SU-DHL-6 (cell line): ENCODE measurements around the gene RIBC1.

Experiments
- H2AFZ ChIP-seq: fragments of 200-600 bp; sonication (generic); 2 replicates; pipeline ENCODE4 v1.6.1; 2014; ENCODE audit warnings: low read depth, mild to moderate bottlenecking, moderate library complexity, mixed read lengths, antibody characterized with exemption, low read length; ENCODE audit not compliant: severe bottlenecking
- H3F3A ChIP-seq: fragments of 200-600 bp; shearing (Covaris generic); 2 replicates; pipeline ENCODE4 v1.6.0; 2016; ENCODE audit warnings: antibody characterized with exemption, mild to moderate bottlenecking; ENCODE audit not compliant: insufficient read depth
- H3K27ac ChIP-seq: fragments of 200-600 bp; sonication (generic); 2 replicates; pipeline ENCODE4 v1.5.1; 2016; ENCODE audit warnings: low read depth, mild to moderate bottlenecking, low read length, moderate library complexity, mixed read lengths
- H3K27me3 ChIP-seq: fragments of 200-600 bp; sonication (generic), shearing (Covaris generic); 2 replicates; pipeline ENCODE4 v1.6.0; 2014; ENCODE audit warnings: mild to moderate bottlenecking, low read length
- H3K36me3 ChIP-seq: fragments of 200-600 bp; sonication (generic); 2 replicates; pipeline ENCODE4 v1.6.1; 2014; ENCODE audit warnings: mild to moderate bottlenecking, low read length, mixed read lengths
- H3K4me2 ChIP-seq: fragments of 300-600, 200-600 bp; shearing (Covaris generic), sonication (generic); 2 replicates; pipeline ENCODE4 v1.6.0; 2014; ENCODE audit warnings: low read length, low read depth, mild to moderate bottlenecking; ENCODE audit not compliant: poor library complexity, severe bottlenecking
- H3K4me3 ChIP-seq: fragments of 200-600 bp; sonication (generic); 2 replicates; pipeline ENCODE4 v1.5.1; 2014; ENCODE audit warnings: antibody characterized with exemption, low read length, mild to moderate bottlenecking, mixed read lengths; ENCODE audit not compliant: insufficient read depth, poor library complexity, severe bottlenecking
- H3K79me2 ChIP-seq: fragments of 200-600 bp; sonication (generic); 2 replicates; pipeline ENCODE4 v1.6.1; 2014; ENCODE audit warnings: mild to moderate bottlenecking, low read length, moderate library complexity; ENCODE audit not compliant: insufficient read depth
- H3K9ac ChIP-seq: fragments of 200-600 bp; sonication (generic); 2 replicates; pipeline ENCODE4 v1.7.0; 2014; ENCODE audit warnings: mild to moderate bottlenecking, low read length
- H3K9me2 ChIP-seq: fragments of 200-600 bp; sonication (generic); replicated peaks from 2 replicates; pipeline ENCODE4 v1.6.1; 2014; ENCODE audit warnings: low read length; ENCODE audit not compliant: insufficient read depth
- H3K9me3 ChIP-seq: fragments of 200-600 bp; sonication (generic); 2 replicates; pipeline ENCODE4 v1.6.1; 2014; ENCODE audit warnings: low read length, mixed read lengths; ENCODE audit not compliant: insufficient read depth
- H4K20me1 ChIP-seq: fragments of 200-600 bp; sonication (generic); 2 replicates; pipeline ENCODE4 v1.6.1; 2014; ENCODE audit warnings: low read depth, mild to moderate bottlenecking, antibody characterized with exemption, low read length, moderate library complexity, mixed read lengths
- EZH2phosphoT487 ChIP-seq: fragments of 200-600 bp; sonication (generic), shearing (Covaris generic); conservative IDR thresholded peaks from 2 replicates; pipeline ENCODE4 v1.6.1; 2018; ENCODE audit warnings: mild to moderate bottlenecking, antibody characterized with exemption, low read length, moderate library complexity, mixed read lengths
- TF ChIP-seq, protein P1 (sequence below): fragments of 200-600 bp; sonication (generic); IDR thresholded peaks from one replicate; pipeline ENCODE4 v1.5.1; 2017; ENCODE audit warnings: antibody characterized with exemption, mild to moderate bottlenecking, low read length, moderate library complexity; ENCODE audit not compliant: insufficient read depth, poor library complexity, severe bottlenecking

The RIBC1 gene

DNA sequence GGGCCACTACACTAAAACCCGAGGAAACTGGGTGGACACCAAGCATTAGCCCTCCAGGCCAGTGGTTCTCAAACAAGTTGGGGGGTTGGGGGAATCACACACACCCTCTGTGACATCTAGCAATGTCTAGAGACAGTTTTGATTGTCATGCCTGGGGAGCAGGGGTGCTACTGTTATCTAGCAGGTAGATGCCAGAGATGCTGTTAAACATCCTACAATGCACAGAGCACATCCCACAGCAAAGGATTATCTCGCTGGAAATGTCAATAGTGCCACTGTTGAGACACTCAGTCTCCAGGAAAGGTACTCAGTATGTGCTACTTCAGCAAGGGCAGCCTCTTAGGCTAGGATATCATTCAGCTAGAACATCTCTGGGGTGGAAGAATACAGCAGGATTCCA, 1.5 kb upstream of the RIBC1 start:
- H4K20me1 ChIP-seq: peaks cover 4% of the 10 kb centered on the region; the same call in 1 of the 2 replicates
- H3K27me3 ChIP-seq: no peaks in the 10 kb centered on the region
- H2AFZ ChIP-seq: no peak overlapping the region
- H3K27ac ChIP-seq: peak overlapping the region; percentile 97; the same call in 1 of the 2 replicates
- H3K9me2 ChIP-seq: no peaks in the 10 kb centered on the region
- peak overlapping the region; percentile 83 for H3K4me3 ChIP-seq
- H3K9me3 ChIP-seq: no peaks in the 10 kb centered on the region
- TF ChIP-seq EZH2phosphoT487: no peak
- TF ChIP-seq, protein P1, sequence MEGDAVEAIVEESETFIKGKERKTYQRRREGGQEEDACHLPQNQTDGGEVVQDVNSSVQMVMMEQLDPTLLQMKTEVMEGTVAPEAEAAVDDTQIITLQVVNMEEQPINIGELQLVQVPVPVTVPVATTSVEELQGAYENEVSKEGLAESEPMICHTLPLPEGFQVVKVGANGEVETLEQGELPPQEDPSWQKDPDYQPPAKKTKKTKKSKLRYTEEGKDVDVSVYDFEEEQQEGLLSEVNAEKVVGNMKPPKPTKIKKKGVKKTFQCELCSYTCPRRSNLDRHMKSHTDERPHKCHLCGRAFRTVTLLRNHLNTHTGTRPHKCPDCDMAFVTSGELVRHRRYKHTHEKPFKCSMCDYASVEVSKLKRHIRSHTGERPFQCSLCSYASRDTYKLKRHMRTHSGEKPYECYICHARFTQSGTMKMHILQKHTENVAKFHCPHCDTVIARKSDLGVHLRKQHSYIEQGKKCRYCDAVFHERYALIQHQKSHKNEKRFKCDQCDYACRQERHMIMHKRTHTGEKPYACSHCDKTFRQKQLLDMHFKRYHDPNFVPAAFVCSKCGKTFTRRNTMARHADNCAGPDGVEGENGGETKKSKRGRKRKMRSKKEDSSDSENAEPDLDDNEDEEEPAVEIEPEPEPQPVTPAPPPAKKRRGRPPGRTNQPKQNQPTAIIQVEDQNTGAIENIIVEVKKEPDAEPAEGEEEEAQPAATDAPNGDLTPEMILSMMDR: no peak
- H3F3A ChIP-seq: 0 out of 2 replicates have a peak, but pooled peaks cover 3% of the 10 kb centered on the region
- H3K4me2 ChIP-seq: peak overlapping the region; percentile 90
- H3K9ac ChIP-seq: peak overlapping the region; percentile 95
- H3K79me2 ChIP-seq: peaks cover 58% of the 10 kb centered on the region
- no peaks in the 10 kb centered on the region; the same call in 1 of the 2 replicates for H3K36me3 ChIP-seq

DNA sequence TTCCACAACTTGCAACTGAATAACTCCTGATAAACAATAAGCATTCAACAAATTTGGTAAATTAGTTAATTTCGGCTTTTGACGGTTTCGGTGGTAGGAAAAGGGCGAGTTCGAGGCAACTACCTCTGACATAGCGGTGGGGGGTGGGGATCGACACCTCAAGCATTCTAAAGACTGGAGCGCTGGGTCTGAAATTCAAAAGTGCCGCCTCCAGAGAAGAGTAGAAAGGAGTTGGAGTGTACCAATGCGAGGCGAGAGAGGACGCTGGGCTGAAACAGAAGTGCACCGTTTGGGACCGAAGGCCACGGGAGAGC, 944 bp upstream of the RIBC1 start:
- Histone ChIP-seq H3K27me3 (no peaks in the 10 kb centered on the region), H2AFZ (no peak overlapping the region), H3K27ac (peak overlapping the region; percentile 97), H3K9ac (peak overlapping the region; percentile 95), H3F3A (0 out of 2 replicates have a peak, but pooled peaks cover 3% of the 10 kb centered on the region), H4K20me1 (peaks cover 4% of the 10 kb centered on the region; the same call in 1 of the 2 replicates), H3K36me3 (no peaks in the 10 kb centered on the region; the same call in 1 of the 2 replicates), H3K4me2 (peak overlapping the region; percentile 90), H3K9me3 (no peaks in the 10 kb centered on the region), H3K79me2 (peaks cover 52% of the 10 kb centered on the region), H3K4me3 (peak overlapping the region; percentile 83), H3K9me2 (no peaks in the 10 kb centered on the region)
- TF ChIP-seq, protein P1: no peak
- TF ChIP-seq EZH2phosphoT487: no peak

DNA sequence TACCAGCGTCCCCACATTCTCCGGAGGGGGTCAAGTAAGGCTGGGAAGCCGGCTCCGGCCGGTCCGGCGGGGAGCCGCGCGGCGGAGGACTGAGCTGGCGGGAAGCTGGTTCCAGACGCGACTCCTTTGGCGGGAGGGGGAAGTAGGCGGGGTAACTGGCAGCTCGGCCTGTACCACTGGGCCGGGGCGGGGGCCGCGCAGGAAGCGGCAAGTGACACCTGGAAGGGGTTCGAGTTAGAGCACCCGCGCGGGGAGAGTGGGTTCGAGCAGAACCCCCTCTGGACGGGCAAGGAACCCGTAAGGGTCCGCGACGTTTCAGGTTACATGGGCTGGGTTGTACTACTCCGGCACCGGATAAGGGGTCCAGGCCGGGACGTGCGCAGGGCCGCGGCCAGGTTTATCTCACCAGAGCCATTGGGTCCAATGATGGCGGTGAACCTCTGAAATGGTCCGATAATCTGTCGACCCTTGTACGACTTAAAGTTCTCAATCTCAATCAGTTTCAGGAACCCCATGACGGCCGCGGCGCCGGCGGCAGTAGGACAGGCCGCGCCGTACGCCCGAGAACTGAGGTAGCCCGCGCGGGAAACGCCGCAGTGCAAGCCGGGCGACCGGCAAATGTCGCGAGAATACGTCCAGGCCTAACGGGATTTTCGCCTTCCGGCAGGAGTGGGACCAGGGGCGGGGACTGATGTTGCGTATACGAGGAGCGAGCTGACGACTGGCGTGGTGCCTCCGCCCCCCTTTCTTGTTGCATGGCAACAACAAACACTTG, 400 bp upstream of the RIBC1 start, which contains the start of gene SMC1A:
TSS of gene SMC1A (minus strand) at position 569 of the 775 bp plus-strand sequence. CDS start at position 515, 54 bp downstream.
- Histone ChIP-seq H3K9me3 (no peaks in the 10 kb centered on the region), H3K9ac (peak within 1 kb of the TSS; percentile 95), H3F3A (0 out of 2 replicates have a peak, but pooled peaks cover 3% of the 10 kb centered on the region), H3K79me2 (peaks cover 47% of the 10 kb centered on the region), H3K27ac (peak within 1 kb of the TSS; percentile 97), H3K4me3 (peak within 1 kb of the TSS; percentile 83), H4K20me1 (peaks cover 4% of the 10 kb centered on the region; the same call in 1 of the 2 replicates), H2AFZ (no peak within 1 kb of the TSS), H3K9me2 (no peaks in the 10 kb centered on the region), H3K27me3 (no peaks in the 10 kb centered on the region), H3K36me3 (no peaks in the 10 kb centered on the region; the same call in 1 of the 2 replicates), H3K4me2 (peak within 1 kb of the TSS; percentile 90)
- TF ChIP-seq EZH2phosphoT487: no peak
- TF ChIP-seq, protein P1: no peak
